GM18505 (cell line): ENCODE measurements around the gene MTCL1.

Experiments
- ATAC-seq: cut with Tn5 transposase; IDR thresholded peaks from one replicate; pipeline ENCODE4 v1.9.1; 2021; ENCODE audit not compliant: unreplicated experiment
- POLR2A ChIP-seq: IDR thresholded peaks from 4 replicates; pipeline ENCODE4 v1.6.1; 2011; ENCODE audit warnings: borderline replicate concordance; ENCODE audit not compliant: insufficient read depth, insufficient read length; ENCODE audit errors: extremely low read depth

Gene MTCL1

GRCh38 chr18:8766559-8767293, 61.4 kb downstream of the MTCL1 start:
- no peak for ATAC-seq

GRCh38 chr18:8767340-8767739, 62.0 kb downstream of the MTCL1 start:
- TF ChIP-seq POLR2A: no peak
- ATAC-seq: no peak

More at GRCh38 chr18:8766559-8767293, 61.4 kb downstream of the MTCL1 start:
- TF ChIP-seq POLR2A: no peak

GRCh38 chr18:8769509-8770095, 64.2 kb downstream of the MTCL1 start:
- TF ChIP-seq POLR2A: no peak

GRCh38 chr18:8770657-8771056, 65.3 kb downstream of the MTCL1 start:
- no peak for TF ChIP-seq POLR2A
- no peak for ATAC-seq

More at GRCh38 chr18:8769509-8770095, 64.2 kb downstream of the MTCL1 start:
- ATAC-seq: no peak

- TF ChIP-seq POLR2A: no peak
- no peak for ATAC-seq
These were observed 66.6 kb downstream of the MTCL1 start for GRCh38 chr18:8771930-8772329.

GRCh38 chr18:8773980-8774379, 68.6 kb downstream of the MTCL1 start:
- TF ChIP-seq POLR2A: no peak
- ATAC-seq: no peak

GRCh38 chr18:8776013-8776943, 70.9 kb downstream of the MTCL1 start:
- TF ChIP-seq POLR2A: no peak
- ATAC-seq: no peak

GRCh38 chr18:8777846-8778245, 72.5 kb downstream of the MTCL1 start:
- no peak for ATAC-seq
- TF ChIP-seq POLR2A: no peak

- no peak for TF ChIP-seq POLR2A
- no peak for ATAC-seq
These were observed 73.0 kb downstream of the MTCL1 start for GRCh38 chr18:8778386-8778785.

- TF ChIP-seq POLR2A: no peak
- ATAC-seq: no peak
These were observed 73.5 kb downstream of the MTCL1 start for GRCh38 chr18:8778824-8779223.

- no peak for TF ChIP-seq POLR2A
- no peak for ATAC-seq
These were observed 73.9 kb downstream of the MTCL1 start for GRCh38 chr18:8779251-8779650.

GRCh38 chr18:8780227-8780626, 74.9 kb downstream of the MTCL1 start:
- no peak for TF ChIP-seq POLR2A
- ATAC-seq: no peak

- TF ChIP-seq POLR2A: no peak
- ATAC-seq: no peak
These were observed 76.3 kb downstream of the MTCL1 start for GRCh38 chr18:8781671-8782070.
